Stimulated activated CD4-positive, alpha-beta T cell treated with anti-CD3 and anti-CD28 coated beads, TNF-alpha, amount 100 ng/mL, for 48 hours (primary cell): ENCODE data around the gene KPNA6.

Source experiments
- DNase-seq, 3 donors: peaks; one replicate each; pipeline ENCODE4 v3.0.0-alpha.2; 2020; ENCODE audit warnings: low read depth in 3 of 3

The KPNA6 gene

DNA sequence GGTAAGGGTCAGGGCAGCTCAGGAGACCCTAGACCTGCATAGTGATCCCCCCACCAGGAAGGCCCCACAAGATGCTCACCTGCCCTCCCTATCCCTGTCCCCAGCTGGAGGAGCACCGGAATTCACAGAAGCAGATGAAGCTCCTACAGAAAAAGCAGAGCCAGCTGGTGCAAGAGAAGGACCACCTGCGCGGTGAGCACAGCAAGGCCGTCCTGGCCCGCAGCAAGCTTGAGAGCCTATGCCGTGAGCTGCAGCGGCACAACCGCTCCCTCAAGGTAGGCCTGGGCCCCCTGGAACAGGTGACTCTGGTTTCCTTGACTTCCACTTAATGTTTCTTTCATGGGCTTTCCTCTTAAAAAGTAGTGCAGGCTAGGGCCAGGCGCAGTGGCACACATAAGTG is 80.0 kb downstream of the KPNA6 start:
- DNase-seq: no peak

DNA sequence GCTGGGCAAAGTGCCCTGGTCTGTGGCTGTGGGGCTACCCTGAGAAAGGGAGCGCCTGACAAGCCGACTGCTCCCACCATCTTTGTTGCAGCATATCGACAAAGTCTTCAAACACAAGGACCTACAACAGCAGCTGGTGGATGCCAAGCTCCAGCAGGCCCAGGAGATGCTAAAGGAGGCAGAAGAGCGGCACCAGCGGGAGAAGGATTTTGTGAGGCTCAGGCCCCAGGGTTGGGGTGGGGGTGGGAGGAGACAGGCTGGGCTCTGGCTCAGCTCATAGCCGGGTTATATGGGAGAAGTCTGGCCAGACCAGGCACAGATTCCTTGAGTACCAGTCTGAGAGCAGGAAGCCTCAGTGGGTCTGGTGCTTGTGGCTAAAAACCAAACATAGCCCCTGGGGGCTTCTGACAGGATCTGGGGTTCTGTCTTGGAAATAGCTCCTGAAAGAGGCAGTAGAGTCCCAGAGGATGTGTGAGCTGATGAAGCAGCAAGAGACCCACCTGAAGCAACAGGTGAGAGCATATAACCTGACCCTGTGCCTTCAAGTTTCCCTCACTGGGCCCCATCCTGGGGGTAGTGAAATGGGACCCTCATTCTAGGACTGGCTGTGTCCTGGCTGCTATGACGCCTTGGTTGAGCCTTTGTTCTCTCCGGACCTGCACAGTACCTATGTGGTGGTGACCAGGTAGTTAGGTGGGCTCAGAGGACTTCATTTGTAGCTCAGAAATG is 84.5 kb downstream of the KPNA6 start:
- DNase-seq: no peak

DNA sequence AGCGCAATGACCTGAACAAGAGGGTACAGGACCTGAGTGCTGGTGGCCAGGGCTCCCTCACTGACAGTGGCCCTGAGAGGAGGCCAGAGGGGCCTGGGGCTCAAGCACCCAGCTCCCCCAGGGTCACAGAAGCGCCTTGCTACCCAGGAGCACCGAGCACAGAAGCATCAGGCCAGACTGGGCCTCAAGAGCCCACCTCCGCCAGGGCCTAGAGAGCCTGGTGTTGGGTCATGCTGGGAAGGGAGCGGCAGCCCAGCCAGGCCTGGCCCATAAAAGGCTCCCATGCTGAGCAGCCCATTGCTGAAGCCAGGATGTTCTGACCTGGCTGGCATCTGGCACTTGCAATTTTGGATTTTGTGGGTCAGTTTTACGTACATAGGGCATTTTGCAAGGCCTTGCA is 87.1 kb downstream of the KPNA6 start:
- no peak for DNase-seq

DNA sequence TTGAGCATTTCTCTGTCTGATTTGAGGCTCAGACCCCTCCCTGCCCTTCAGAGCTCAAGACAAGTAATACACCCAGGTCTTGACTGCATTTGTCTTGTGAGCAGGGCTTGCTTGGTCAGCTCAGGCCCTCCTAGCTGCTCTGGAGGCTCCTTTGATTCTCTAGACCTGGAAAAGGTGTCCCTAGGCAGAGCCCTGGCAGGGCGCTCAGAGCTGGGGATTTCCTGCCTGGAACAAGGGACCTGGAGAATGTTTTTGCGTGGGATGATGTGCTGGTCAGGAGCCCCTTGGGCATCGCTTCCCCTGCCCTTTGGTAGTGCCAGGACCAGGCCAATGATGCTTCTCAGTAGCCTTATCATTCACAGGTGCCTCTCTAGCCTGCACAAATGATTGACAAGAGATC is 87.7 kb downstream of the KPNA6 start:
- DNase-seq: no peak

DNA sequence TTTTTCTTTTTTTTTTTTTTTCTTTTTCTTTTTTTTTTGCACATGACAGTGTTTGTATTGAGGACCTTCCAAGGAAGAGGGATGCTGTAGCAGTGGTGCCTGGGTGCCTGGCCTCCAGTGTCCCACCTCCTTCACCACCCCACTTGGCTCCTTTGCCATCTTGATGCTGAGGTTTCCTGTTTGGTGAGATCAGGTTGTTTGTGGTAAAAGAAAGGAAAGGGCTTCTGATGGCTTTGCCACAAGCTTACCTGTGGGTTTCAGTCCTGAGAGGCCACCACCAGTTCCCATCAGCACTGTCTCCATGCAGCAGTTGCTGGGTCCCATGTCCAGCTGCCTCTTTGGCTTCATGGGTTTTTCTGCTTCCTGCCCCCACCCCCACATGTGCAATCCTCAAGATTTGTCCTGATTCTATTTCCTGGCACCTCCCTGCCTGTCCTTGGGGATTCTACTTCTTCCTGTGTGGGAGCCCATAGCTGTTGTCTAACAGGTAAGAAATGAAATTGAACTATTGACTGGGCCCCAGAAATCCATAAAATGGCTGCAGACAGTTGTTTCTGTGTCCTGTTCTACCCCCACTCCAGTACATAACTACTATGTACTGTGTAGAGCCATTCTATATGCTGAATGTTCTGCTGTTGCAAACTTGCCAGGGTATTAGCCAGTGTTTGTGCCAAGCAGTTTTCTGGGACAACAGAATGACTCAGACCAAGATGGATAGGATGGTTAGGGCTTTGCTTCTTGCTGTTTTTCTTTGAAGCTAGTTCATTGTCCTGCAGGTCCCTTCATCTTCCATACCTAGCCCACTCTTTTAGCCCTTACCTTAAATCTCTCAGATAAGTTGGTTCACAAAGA is 88.3 kb downstream of the KPNA6 start:
- DNase-seq: no peak

DNA sequence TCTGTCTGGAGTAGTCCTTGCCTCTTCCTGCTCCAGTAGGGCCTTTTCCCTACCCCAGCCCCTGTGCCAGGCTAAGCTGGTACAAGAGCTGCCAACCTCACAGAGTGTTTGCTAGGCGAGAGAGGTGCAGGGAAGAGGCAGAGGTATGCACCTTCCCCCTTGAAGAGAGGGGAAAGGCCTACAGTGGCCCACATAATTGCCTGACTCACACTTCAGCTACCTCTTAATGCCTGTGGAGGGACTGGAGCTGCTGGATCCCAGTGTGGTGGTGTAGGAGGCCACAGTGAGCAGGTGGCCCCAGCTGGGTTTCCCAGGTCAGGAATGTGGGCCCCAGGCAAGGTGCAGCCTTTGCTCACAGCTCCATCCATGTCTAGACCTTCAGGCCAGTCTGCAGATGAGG is 89.2 kb downstream of the KPNA6 start:
- DNase-seq: no peak

DNA sequence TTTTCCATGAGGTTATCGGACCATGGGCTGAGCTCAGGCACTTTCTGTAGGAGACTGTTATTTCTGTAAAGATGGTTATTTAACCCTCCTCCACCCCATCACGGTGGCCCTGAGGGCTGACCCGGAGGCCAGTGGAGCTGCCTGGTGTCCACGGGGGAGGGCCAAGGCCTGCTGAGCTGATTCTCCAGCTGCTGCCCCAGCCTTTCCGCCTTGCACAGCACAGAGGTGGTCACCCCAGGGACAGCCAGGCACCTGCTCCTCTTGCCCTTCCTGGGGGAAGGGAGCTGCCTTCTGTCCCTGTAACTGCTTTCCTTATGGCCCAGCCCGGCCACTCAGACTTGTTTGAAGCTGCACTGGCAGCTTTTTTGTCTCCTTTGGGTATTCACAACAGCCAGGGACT is 90.0 kb downstream of the KPNA6 start:
- no peak for DNase-seq

DNA sequence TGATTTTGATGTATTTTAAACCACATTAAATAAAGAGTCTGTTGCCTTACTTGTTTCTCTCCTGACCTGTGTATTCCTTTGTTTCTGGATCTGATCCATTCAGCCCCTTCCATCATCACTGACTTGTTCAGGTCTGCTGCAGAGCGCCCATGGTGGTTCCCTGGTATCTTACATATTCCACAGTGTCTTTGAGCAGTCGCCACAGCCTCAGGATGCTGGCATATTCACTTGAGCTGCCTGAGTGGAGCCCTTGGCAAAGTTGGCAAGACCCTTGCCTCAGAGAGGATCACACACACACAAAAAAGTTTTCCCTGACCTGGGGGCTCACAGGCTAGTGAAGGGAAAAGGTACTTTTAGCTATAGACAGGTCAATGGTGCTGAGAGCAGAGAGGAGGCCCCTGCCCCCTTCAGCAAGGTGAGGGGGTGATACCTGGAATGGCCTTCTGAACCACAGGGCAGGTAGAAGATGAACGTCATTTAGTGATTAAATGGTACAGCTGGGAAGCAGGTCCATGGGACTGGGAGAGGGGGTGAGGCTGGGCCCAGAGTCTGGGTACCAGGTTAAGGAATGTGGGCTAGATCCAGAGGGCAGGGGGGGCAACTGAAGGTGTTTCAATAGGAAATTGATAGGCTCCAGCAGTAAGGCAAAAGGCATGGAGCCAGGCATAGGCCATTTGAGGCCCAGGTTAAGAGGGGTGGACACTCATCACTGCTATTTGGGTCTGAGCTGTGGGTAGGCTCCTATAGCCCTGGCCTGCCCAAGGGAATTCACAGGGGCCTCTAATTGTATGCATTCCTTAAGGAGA is 90.6 kb downstream of the KPNA6 start:
- DNase-seq: no peak

DNA sequence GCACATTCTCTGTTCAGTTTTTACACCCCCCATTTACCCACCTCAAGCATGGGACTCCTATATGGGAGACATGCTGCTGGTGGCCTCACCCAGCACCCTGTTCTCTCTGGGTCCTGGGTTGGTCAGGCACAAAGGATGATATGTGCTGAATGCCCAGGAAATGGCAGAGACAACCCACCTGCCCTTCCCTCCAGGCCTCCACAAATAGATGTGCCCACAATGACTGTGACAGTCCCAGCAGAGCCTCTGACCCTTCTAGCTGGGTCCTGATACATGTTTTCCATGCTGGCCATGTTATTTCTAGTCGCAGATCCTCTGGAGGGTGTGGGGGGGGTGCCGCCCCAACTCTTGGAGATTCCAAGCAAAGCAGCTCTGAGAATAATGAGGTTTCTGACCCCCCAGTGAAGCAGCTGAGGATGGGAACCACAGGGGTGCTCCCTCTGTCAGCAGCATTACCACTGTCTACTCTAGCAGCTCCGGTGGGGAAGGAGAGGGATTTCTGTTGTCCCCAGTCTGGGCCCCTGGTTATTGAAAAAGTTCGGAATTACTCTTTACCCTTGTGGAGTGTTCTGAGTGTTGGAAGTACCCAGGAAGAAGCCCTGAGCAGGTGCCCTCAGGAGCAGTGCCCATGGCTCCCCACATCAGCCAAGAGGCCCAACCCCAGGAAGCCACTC is 91.3 kb downstream of the KPNA6 start:
- no peak for DNase-seq

DNA sequence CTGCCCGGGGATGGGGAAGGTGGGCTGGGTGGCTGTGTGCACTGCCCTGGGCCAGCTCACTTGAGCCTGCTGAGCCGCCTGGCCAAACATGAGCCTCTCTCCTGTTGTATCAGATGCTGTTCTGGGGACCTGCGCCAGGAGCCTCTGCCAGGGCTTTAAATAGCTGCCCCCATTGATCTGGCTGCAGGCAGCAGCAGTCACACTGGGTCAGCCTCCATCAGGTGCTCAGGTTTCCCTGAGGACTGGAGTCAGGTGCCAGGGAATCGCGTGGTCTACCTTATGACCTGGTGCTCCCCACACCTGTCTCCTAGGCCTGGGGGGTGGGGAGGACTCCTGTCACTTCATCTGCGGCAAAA is 91.8 kb downstream of the KPNA6 start:
- DNase-seq: no peak

DNA sequence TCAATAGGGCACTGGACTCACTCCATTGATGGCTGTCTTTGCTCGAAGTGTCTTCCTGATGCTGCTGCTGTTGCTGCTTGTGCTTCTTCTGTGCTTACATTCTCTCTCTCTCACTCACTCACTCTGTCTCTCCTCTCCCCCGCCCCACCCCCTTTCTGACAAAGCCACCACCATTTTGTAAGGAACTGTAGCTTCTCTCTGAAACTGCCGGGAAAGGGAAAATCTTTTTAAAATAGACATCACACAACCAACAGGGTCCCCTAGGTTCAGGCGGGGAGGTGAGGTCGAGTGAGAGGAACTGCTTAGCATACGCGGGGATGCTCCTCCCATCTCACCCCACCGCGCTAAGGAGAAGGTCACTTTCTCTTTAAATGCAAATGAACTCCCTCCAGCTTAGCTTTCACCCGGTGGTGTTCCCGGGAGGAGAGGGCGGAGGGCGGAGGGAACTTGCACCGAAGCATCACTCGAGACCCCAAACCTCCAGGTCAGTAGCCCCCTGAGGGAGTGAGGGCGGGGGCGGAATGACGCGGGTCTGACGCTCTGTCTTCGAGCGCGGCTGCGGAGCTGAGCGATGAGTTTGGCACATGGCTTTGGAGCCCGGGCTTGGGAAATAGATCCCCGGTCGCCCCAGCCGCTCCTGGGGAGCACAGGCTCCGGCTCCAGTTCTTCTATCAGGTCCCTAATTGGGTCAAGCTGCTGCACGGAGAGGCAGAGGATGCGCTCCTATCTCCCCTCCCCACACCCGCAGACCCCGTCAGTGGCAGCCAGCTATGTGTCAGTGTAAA is 92.6 kb downstream of the KPNA6 start, which contains the start of gene CCDC28B:
Gene CCDC28B (plus strand): TSS at position 370 of the 785 bp plus-strand sequence. CDS start 1,341 bp downstream, outside the sequence.
- peak in 1 of 3 donors; percentile 47 for DNase-seq

DNA sequence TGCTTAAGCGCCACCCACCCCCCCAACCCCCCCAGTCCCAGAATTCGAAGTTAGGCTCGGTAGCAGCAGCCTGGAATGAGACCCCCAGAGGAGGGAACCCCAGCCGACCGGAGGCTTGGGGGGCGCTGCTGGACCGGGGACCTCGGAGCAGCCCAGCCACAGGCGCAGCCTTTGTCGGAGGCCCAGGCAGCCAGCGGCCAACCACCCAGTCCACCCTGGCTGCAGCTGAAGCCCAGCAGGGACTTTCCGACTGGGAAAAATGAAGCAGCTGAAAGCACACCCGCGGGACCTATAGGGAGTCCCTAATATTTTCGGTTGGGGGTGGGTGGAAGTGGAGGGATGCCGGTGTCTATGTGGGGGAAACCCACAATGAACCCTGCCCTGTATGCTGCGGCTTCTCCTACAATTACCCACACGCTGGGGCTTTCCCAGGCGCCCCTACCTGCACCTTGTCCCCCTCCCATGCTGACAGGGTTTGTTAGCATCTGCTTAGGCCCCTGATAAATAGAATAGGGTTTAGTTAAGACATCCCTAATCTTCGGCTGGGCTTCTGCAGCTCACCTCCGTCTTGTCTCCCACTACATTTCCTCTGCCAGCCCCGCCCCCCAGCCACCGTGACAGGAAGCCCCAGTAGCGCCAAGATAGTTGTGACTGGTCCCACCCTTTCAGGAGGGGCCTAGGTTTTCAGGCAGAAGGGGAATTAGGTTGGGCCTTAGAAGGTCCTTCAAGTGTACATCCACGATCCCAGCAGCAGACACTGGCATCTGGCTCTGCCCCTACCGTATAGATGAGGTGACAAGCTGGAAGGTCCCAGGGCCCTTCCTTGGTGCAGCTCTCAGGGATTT is 93.4 kb downstream of the KPNA6 start:
- DNase-seq: peak; percentile 48 to 80 (median 64)

DNA sequence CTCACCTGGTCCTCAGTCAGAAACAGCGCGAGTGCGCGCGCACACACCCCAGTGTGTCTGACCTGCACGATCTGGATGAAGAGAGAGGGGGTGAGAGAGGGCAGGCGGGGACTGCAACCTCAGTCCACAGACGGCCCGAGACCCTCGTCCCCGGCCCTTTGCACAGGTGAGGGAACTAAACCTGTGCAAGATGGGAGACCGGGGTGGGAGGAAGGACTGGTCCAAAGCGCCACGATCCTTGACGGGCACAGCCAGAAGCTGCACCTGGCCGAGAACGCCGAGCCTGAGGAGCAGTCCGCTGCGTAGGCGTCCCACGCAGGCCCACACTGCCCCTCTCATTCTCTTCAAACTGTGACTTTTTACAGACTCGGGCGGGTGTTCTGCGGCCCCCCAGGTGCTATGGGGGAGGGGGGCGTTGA is 97.1 kb downstream of the KPNA6 start:
- DNase-seq: no peak

DNA sequence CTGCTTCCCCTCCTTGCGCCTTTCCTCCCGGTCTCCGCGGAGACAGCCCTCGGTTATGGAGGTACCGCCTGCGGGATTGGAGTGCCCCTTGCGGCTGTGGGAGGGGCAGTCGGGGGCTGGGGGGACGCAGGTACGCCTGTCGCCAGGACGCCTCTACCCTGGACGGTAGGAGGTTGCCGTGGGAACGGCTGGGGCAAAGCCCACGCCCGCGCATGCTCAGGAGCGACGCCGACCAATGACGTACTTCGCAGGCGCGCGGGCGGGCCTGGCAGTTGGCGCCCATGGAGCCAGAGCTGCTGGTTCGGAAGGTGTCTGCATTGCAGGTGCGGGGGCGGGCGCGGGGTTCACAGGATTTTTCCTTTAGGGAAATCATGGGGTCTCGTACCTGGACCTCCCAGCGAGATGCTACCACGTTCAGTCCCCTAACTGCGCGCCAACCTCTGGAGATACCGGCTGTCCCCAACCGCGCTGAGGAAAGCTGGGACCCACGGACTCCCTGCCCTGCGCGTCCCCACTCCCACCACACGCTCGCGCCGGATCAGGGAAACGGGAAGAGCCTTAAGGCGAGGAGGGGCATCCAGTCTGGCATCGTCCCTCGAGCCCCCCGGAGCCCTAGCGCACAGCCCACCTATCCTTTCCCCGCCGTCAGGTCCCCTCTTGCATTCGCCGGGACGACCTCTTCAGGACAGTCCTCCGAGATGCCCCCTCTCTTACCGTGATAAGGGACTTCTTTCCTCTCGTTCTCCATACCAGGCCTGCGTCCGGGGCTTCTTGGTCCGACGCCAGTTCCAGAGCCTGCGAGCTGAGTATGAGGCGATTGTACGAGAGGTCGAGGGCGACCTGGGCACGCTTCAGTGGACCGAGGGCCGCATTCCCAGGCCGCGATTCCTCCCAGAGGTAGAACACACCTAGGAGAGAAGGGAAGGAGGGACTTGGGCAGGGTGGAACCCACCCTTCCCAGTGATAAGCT is 97.8 kb downstream of the KPNA6 start, which contains the start of gene IQCC:
Gene IQCC (plus strand): TSS at position 271 of the 970 bp plus-strand sequence. CDS start 11 bp downstream, at position 282.
- peak; percentile 73 to 87 (median 73) for DNase-seq

DNA sequence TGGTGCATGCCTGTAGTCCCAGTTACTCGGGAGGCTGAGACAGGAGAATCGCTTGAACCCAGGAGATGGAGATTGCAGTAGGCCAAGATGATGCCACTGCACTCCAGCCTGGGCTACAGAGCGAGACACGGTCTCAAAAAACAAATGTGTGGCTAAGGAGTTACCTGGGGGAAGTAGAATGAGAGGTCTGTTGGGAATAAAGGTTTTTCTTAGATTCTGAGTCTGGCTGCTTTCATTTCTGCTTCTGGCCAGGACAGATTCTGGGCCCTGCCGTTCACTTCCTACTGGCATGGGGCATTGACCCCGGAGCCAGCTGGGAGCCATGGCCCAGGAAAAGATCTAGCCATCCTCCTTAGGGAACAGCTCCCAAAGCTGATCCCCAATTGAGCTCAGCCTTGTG is 100.6 kb downstream of the KPNA6 start:
- no peak for DNase-seq

DNA sequence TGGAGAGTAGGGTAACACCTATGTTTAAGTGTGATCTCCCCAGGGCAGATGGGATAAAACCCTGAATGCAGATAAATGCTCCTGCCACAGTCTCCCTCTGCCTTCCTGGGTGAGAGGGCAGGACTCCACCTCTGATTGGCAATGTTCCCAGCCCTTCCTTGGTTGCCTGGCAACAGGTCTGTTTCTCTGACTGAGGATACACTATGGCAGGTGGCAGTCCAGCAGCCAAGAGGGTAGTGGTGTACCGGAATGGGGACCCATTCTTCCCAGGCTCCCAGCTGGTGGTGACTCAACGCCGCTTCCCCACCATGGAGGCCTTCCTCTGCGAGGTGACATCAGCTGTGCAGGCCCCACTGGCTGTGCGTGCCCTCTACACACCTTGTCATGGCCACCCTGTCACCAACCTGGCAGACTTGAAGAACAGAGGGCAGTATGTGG is 101.1 kb downstream of the KPNA6 start, which contains the start of gene DCDC2B:
Gene DCDC2B (plus strand): TSS at position 199 of the 438 bp plus-strand sequence. CDS start 5 bp downstream, at position 204.
- DNase-seq: no peak

DNA sequence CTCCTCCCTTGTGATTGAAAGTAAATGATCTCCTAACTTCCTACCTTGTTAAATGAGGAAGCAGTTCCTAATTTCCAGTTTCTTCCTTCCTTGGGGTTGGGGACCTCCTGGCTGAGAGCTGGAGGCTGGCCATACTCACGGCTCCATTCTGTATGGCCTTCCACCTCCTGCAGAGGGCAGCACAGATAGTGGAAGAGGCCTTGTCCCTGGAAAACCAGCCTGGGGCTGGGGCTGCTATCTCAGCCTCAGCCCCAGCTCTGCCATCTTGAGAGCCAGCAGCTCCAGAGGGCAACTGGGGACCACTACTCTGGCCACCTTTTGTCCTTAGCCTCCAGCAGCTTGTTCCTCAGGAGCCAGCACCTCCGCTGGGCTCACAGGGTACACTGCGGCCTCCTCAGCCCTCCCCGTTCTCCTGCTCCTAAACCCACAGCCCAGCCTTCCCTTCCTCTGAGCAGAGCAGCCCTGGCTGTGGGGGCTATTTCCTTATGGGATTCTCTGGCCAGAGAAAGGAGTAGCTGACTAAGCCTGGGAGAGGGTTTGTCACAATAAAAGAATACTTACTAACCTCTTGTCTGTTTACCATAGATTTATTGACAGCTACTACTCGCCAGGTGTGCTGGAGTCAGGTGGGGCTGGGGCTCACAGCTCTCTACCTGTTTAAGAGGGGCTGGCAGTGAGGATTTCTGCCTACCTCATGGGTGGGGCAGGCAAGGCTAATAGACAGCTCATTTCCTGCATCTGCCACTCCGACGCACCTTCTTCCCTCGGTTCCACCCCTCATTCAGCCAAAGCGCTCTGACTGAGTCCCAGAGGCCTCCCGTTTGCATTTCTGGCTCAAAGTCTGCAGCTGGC is 108.0 kb downstream of the KPNA6 start:
- DNase-seq: peak in 2 of 3 donors; percentile 32 to 55
